NCI-H128 (cell line): Measurements from ENCODE around the gene NQO1.
"Not testable (repeated sequence)": the region's sequence is repeated elsewhere in the genome, so short reads cannot be mapped to it uniquely, and the experiment has no call there.

Experiments
- DNase-seq: peaks from one replicate; lab custom pipeline; 2025; ENCODE audit not compliant: unreplicated experiment; lab: John Stamatoyannopoulos, UW

Gene NQO1

DNA sequence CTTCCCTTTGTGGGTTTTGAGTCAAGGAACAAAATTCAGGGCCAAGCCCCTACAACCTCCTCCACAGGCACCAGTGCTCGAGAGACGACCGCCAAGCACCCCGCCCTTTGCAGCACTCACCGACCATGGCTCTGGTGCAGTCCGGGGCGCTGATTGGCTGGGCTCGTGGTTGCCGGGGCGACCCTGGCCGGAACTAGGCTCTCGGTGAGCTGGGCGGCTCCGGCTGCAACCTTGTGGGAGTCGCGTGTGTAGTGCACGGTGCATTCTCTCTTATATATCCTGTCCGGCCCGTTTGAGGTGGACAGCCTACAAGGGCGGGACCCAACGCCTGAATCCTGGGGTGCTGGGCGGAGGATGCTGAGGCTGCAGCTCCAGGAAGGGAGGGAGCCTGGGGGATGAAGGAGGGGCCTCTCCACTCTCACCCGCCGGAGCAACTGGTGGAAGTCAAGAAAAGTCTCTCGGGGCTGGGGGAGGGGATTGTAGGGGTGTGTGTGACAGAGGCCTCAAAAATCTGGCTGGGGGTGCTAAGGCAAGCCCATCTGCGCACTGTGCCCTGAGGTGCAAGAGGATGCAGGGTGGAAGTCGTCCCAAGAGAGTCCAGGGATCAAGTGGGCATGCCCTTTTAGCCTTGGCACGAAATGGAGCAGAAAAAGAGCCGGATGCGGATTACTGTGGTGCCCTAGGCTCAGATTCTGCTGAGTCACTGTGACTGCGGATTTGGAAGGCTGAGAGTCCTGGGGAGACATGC, at the start of gene NQO1:
TSS of gene NQO1 (minus strand) at position 248 of the 748 bp plus-strand sequence. CDS start at position 127, 121 bp downstream.
- DNase-seq, result peak; percentile 79

- DNase-seq, result no peak
These were observed 49.2 kb upstream of the NQO1 start for GRCh38 chr16:69775563-69775962.

- no peak for DNase-seq
These were observed 47.0 kb upstream of the NQO1 start for GRCh38 chr16:69773260-69773947.

DNA sequence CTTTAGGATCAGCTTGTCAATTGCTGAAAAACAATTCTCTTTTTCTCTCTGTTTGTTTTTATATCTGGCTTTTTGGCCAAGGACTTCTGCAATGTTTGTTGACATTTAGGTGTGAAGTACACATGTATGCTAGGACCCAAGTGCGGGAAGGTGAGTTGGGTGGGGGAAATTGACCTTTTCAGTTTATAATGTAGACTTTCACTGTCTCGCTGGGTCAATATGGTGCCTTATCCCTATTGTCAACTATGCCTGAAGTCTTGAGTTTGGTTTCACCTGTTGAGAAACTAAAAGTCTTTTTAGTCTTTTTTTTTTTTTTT, 45.2 kb upstream of the NQO1 start:
- no peak for DNase-seq

GRCh38 chr16:69769404-69769803, 43.0 kb upstream of the NQO1 start:
- DNase-seq, result no peak

- DNase-seq, result no peak
These were observed 42.3 kb upstream of the NQO1 start for GRCh38 chr16:69768666-69769065.

DNA sequence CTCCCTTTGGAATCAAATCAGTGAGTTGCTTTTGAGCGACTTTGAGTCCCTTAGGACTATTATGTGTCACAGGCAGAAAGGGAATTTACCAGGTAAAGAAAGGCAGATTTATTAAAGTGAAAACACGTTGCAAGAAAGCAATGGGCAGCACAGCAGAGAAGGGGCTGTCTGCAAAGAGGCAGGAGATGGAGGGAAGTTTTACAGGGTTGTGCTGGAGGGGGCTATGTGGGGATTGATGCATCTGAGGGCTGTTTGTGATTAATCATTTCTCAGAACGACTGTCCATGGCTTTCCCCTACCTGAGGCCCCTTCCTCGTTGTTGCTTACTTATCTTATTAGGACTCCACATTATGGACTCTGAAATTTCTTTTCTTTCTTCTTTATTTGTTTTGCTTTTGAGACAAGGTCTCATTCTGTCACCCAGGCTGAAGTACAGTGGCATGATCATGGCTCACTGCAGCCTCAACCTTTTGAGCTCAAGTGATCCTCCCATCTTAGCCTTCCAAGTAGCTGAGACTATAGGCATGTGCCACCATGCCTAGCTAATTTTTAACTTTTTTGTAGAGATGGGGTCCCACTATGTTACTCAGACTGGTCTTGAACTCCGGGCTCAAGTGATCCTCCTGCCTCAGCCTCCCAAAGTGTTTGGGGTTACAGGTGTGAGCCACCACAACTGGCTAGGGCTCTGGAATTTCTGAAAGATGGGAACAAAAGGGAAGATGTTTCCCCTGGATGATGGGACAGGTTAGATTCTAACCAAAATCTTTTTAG, 41.3 kb upstream of the NQO1 start:
- DNase-seq, result no peak

DNA sequence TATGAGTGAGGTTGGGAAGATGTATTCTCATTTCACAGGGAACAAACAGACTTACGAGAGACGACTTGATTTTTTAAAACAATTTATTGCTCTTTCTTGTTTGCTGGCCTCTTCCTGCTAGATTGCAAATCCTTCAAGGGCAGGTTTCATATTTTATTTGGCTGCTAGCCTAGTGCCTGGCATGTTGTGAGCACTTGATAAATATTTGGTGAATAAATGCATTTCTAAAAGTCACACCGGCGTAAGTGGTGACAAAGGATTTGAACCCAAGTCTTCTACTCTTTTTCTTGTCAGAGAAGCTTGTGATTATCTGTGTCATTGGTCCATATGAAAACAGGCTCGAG, 37.2 kb upstream of the NQO1 start:
- no peak for DNase-seq

DNA sequence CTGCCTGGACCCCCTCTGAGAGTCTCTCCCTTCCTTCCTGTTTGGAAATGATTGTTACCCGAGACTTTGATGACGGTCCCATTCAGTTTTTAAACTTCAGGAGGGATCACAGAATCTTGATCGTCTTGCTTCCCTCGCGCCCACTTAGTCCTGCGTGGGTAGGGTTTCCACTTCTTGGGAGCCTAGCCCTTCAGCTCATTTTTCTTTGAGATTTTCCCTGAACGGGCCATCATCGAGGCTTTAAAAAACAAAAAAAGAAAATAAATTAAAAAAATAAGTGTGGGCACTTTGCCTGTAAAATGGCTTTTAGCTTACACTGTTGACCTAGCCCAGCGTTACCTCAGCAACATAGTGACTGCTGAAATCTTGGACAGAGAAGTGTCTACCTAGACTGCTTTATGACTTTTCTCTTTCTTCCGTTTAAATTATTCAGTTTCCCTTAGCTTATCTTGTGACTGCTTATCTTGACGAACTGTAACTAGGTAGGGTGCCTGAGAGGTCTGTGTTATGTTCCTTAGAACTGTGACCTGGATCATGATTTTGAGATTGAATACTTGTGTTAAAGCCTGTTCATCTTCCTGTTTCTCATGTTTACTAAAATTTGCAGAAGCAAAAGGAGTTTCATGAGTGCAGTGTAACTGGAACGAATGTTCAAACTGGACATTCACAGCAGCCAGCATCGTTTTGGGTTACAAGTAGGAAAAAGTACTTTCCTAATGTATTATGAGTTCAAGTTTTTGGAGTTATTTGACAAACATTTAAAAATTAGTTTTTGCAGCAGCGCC, 36.6 kb upstream of the NQO1 start:
- no peak for DNase-seq

DNA sequence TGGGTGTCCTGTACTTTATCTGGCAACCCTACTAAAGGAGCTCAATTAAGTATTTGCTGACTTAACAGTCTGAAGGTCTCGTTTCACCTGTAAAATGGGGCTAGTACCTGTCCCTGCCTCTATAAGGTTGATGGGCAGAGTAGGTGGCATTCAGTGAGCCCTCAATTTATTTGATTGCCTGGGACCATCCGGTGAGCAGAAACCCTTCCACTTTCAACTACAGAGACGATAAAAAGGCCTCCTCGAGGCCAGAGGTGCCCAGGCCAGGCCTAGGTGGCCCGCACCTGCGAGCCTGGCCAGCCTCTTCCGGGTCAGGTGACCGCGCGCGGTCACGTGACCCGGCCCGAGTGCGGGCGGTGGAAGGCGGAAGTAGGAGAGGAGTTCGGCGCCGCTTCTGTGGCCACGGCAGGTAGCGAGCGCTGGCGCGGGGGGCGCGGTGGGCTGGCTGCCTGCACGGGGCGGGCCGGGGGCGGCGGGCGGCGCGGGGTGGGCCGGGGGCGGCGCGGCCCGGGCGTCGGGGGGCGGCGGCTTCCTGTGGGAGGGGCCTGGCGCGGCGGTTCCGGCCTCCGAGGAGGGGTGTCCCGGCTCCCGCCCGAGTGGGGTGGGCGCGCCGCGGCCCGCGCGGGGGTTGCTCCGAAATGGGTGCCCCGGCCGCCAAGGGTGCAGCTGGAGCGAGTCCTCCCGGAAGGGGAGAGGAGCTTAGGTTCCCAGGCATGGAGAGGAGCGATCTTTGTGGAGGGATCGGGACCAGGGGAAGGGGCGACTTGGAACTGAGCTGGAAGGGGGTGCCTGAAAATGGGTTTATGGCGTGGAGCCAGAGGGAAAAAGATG, 35.8 kb upstream of the NQO1 start, which contains the start of gene WWP2:
TSS of gene WWP2 (plus strand) at position 350 of the 831 bp plus-strand sequence. CDS start 24,679 bp downstream, outside the sequence.
- peak; percentile 43 for DNase-seq

DNA sequence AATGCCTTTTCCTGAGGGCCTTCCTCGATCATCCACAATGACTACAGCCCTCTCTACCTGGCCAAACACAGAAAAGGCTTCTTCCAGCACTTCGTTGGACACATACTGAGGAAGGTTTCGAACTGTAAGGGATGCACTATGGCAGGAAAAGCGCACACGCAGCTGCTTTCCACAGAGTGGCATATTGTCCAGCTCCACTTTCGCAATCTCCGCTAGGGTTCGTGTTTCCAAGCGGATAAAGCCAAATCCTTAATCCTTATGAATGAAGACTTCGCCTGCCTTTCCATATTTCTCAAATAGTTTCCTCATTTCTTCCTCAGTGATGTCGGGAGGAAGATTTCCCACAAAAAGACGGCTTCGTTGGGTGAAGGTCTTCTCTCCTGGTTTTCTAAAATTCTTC, 31.0 kb upstream of the NQO1 start:
- not testable (repeated sequence) for DNase-seq

- DNase-seq, result no peak
These were observed 30.3 kb upstream of the NQO1 start for GRCh38 chr16:69756705-69757104.

GRCh38 chr16:69754469-69755310, 28.3 kb upstream of the NQO1 start, which contains the start of gene NOB1:
NOB1 (minus strand) TSS chr16:69754926; CDS start chr16:69754910, 16 bp downstream.
- DNase-seq, result peak; percentile 87

DNA sequence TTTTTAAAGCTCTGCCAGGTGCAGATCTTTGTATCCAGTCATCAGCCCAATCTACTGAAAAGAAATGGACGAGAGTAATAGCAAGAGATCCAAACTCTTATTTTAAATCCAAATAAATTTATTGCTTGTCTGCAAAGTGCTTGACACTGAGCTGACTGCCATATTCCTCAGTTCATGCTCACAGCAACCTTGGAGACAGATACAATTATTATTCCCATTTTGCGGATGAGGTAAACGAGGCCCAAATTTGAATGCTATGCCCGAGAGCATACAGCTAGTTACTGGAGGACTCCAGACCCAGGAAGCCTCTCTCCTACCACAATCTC, 27.7 kb upstream of the NQO1 start:
- DNase-seq, result no peak

DNA sequence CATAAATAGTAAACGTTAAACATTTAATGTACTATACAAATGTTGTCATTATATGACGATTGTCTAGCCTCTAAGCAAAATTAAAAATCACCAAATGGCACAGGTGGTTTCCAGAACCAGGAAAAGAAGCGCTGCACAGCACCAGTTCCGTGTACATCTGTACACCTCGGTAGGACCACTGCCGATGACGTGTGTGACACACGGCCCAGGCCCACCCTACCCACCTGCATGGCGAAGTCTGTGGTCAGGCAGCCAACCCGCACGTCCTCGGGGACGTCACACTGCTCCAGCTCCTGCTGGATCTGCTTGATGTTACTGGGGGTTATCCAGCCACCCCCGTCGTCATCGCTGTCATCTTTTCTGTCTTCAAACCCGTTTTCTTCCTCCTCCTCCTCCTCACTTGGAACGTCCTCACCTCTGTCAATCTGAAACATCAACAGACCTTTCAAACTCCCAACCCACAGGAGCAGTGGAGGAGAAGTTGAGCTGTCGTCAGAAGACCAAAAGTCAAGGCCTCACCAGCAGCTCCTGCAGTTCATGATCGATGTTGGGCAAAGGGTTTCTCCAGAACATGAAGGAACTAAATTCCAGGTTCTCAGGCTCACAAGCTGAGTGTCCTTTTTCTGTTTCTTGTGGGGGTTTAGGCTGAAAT, 22.5 kb upstream of the NQO1 start:
- no peak for DNase-seq

- no peak for DNase-seq
These were observed 20.8 kb upstream of the NQO1 start for GRCh38 chr16:69747115-69747514.

- DNase-seq, result no peak
These were observed 19.6 kb upstream of the NQO1 start for GRCh38 chr16:69745959-69746358.

DNA sequence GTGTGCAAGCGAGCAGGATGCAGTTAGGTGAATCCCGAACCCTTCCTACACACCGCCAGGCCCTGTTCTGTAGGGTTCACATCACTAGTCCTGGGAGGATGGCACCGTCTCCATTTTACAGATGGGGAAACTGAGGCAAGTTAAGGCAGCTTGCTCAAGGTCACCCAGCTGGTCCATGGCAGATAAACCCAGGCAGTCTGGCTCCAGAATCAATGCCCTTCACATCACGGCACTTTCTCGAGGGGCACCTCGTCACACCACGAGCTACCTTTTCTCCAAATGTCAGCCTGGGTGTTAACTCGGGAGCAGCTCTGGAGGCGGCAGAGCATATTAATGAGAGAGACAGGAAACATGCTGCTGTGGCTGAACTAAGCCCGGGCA, 18.9 kb upstream of the NQO1 start:
- DNase-seq, result no peak
